DOHH2 (cell line): Measurements from ENCODE around the gene CDK3.

ENCODE experiments used
- CTCF ChIP-seq: fragments of 200-600 bp; sonication (generic); IDR thresholded peaks from one replicate; pipeline ENCODE4 v1.5.1; 2014; ENCODE audit warnings: antibody characterized with exemption, mild to moderate bottlenecking, low read depth, low read length; ENCODE audit not compliant: poor library complexity, severe bottlenecking
- EZH2phosphoT487 ChIP-seq: fragments of 200-600 bp; sonication (generic); IDR thresholded peaks from 2 replicates; pipeline ENCODE4 v1.6.1; 2017; ENCODE audit warnings: borderline replicate concordance, mild to moderate bottlenecking, antibody characterized with exemption, low read length, moderate library complexity, mixed read lengths

- TF ChIP-seq CTCF: no peak
- TF ChIP-seq EZH2phosphoT487: no peak
Measured at GRCh38 chr17:76032073-76032779, 31.6 kb downstream of the CDK3 start.
